Naive thymus-derived CD4-positive, alpha-beta T cell (primary cell): ENCODE results near the gene EVL. TPM values are rescaled to one million over a fixed set of nuclear protein-coding genes. Genes with fewer than 3 reads are reported as not detected.
A peak's percentile ranks its signal among the peaks of the same experiment; 100 is the strongest.

Experiments
- ATAC-seq: fragments of 150-1000 bp; cut with Tn5 transposase; 2 replicates; pipeline ENCODE4 v1.10.0; 2021; ENCODE audit warnings: mild to moderate bottlenecking, moderate library complexity
- CTCF ChIA-PET: fragments of 350-600 bp; sonication (Branson Sonifier 250); formaldehyde crosslinking; loops from one replicate; lab custom pipeline; 2021; ENCODE audit warnings: antibody characterized with exemption; lab: Charles Lee
- POLR2A ChIA-PET: fragments of 350-600 bp; sonication (Branson Sonifier 250); formaldehyde crosslinking; loops from one replicate; lab custom pipeline; 2021; ENCODE audit warnings: antibody characterized with exemption, inconsistent platforms; lab: Charles Lee
- DNase-seq, 9 donors: peaks; one replicate each; pipeline versions ENCODE4 v3.0.0 to v3.0.0-alpha.2; 2020 to 2022; ENCODE audit warnings: mixed read lengths in 1 of 9
- H3K27ac ChIP-seq: one replicate; pipeline ENCODE4 v1.7.0; 2013; ENCODE audit warnings: mild to moderate bottlenecking, low read depth, low read length, moderate library complexity
- H3K27me3 ChIP-seq, 2 donors: one replicate each; pipeline ENCODE4 v1.7.0; 2013; ENCODE audit warnings: low read length in 2 of 2, mild to moderate bottlenecking in 2 of 2, moderate library complexity in 2 of 2; ENCODE audit not compliant: control insufficient read depth in 2 of 2, insufficient read depth in 2 of 2
- H3K36me3 ChIP-seq, 3 experiments: 1 replicate in 2 of 3; 2 replicates in 1 of 3; pipeline ENCODE4 v1.7.0; 2013; ENCODE audit warnings: low read length in 3 of 3, mild to moderate bottlenecking in 3 of 3, moderate library complexity in 1 of 3; ENCODE audit not compliant: insufficient read depth in 3 of 3, control insufficient read depth in 2 of 3
- H3K4me1 ChIP-seq, 2 donors: one replicate each; pipeline ENCODE4 v1.7.0; 2013; ENCODE audit warnings: low read length in 2 of 2, mild to moderate bottlenecking in 2 of 2, moderate library complexity in 1 of 2; ENCODE audit not compliant: control insufficient read depth in 2 of 2, insufficient read depth in 2 of 2
- H3K4me3 ChIP-seq: 2 replicates; pipeline ENCODE4 v1.7.0; 2013; ENCODE audit warnings: mild to moderate bottlenecking, low read length
- H3K9me3 ChIP-seq, 3 experiments: 1 replicate in 2 of 3; 2 replicates in 1 of 3; pipeline ENCODE4 v1.7.0; 2013; ENCODE audit warnings: low read length in 3 of 3; ENCODE audit not compliant: control insufficient read depth in 2 of 3
- H3K27ac Mint-ChIP-seq, 9 donors: one replicate each; pipeline ENCODE4 v1.8.0; 2020 to 2022; ENCODE audit warnings: mixed read lengths in 9 of 9, mild to moderate bottlenecking in 8 of 9, moderate library complexity in 5 of 9, inconsistent platforms in 2 of 9
- H3K27me3 Mint-ChIP-seq, 5 donors: one replicate each; pipeline ENCODE4 v1.8.0; 2021 to 2022; ENCODE audit warnings: mixed read lengths in 5 of 5, mild to moderate bottlenecking in 1 of 5
- H3K36me3 Mint-ChIP-seq, 5 donors: one replicate each; pipeline ENCODE4 v1.8.0; 2020 to 2022; ENCODE audit warnings: mixed read lengths in 5 of 5, mild to moderate bottlenecking in 3 of 5, inconsistent platforms in 1 of 5
- H3K4me1 Mint-ChIP-seq, 7 donors: one replicate each; pipeline ENCODE4 v1.8.0; 2020 to 2022; ENCODE audit warnings: mixed read lengths in 7 of 7, mild to moderate bottlenecking in 3 of 7, inconsistent platforms in 1 of 7
- H3K4me3 Mint-ChIP-seq, 10 donors: one replicate each; pipeline ENCODE4 v1.8.0; 2020 to 2022; ENCODE audit warnings: mild to moderate bottlenecking in 10 of 10, mixed read lengths in 10 of 10, moderate library complexity in 6 of 10, inconsistent platforms in 2 of 10
- H3K9me3 Mint-ChIP-seq, 11 donors: one replicate each; pipeline ENCODE4 v1.8.0; 2020 to 2022; ENCODE audit warnings: mixed read lengths in 11 of 11, mild to moderate bottlenecking in 4 of 11, inconsistent platforms in 1 of 11, moderate library complexity in 1 of 11
- intact Hi-C, 2 donors: fragments of 100-400 bp; cut with micrococcal nuclease; formaldehyde crosslinking; loops; one replicate each; pipeline ENCODE4 v1.15.1; 2023
- polyA plus RNA-seq, 2 donors: library from polyadenylated mRNA; unstranded; fragments of 300-500 nt; fragmentation: Illumina TruSeq; gene quantifications; one replicate each; pipeline ENCODE4 v1.2.3, GENCODE V29; 2021
- total RNA-seq, 6 experiments: library from RNA in 5 of 6; stranded (reverse) in 5 of 6; gene quantifications; 1 replicate in 5 of 6; 2 replicates in 1 of 6; pipeline ENCODE4 v1.2.3 and lab custom pipeline; 2021 to 2026

EVL gene
- total and polyA plus RNA-seq, 7 experiments from 2014 or later, result 163 to 1,469 (median 936) TPM

GRCh38 chr14:100047600-100047999, 17.6 kb upstream of the EVL start:
- ATAC-seq, result no peak
- Mint-ChIP-seq H3K36me3 (peaks cover 0 to 17% (median 0%) of the 10 kb centered on the region in 5 donors), H3K4me1 (peaks cover 0 to 41% (median 6%) of the 10 kb centered on the region in 7 donors), H3K9me3 (no peaks in the 10 kb centered on the region), H3K27ac (no peak overlapping the region), H3K27me3 (no peaks in the 10 kb centered on the region), H3K4me3 (no peak overlapping the region)
- Histone ChIP-seq H3K4me3 (no peak overlapping the region), H3K9me3 (no peaks in the 10 kb centered on the region), H3K27me3 (no peaks in the 10 kb centered on the region), H3K4me1 (no peaks in the 10 kb centered on the region), H3K27ac (no peak overlapping the region), H3K36me3 (no peaks in the 10 kb centered on the region)
- intact Hi-C loops, result no loop called here
- POLR2A ChIA-PET, result interaction anchor here (0.6 to 44.4 kb wide), 2 partner anchors 46 to 57 kb away, joined by 3 to 2344 read pairs; partner anchors contain the start of gene EVL
- DNase-seq, result no peak
- CTCF ChIA-PET, result interaction anchor here (0.7 kb wide), 1 partner anchor 84 kb away, joined by 3 read pairs; no protein-coding TSS in a partner anchor

GRCh38 chr14:100048786-100049185, 16.4 kb upstream of the EVL start:
- ChIA-PET POLR2A (interaction anchor here (0.6 to 44.4 kb wide), 3 partner anchors 9 to 278 kb away, joined by 3 to 2344 read pairs (median 3); partner anchors contain the start of gene EVL), CTCF (no interaction called here)
- H3K27me3 ChIP-seq, result no peaks in the 10 kb centered on the region
- no peaks in the 10 kb centered on the region for H3K9me3 ChIP-seq
- Mint-ChIP-seq H3K4me1 (peaks cover 0 to 43% (median 6%) of the 10 kb centered on the region in 7 donors), H3K9me3 (no peaks in the 10 kb centered on the region), H3K36me3 (peaks cover 0 to 19% (median 0%) of the 10 kb centered on the region in 5 donors), H3K27me3 (no peaks in the 10 kb centered on the region), H3K4me3 (peak overlapping the region in 2 of 10 donors; percentile 21 to 46), H3K27ac (peak overlapping the region in 6 of 9 donors; percentile 6 to 79 (median 26))
- intact Hi-C loops, result no loop called here
- ATAC-seq (peak; percentile 56), DNase-seq (peak in 3 of 9 donors; percentile 17 to 45 (median 26))
- H3K27ac ChIP-seq, result no peak overlapping the region
- H3K4me1 ChIP-seq, result no peaks in the 10 kb centered on the region
- no peak overlapping the region for H3K4me3 ChIP-seq
- no peaks in the 10 kb centered on the region for H3K36me3 ChIP-seq

GRCh38 chr14:100049220-100049619, 16.0 kb upstream of the EVL start:
- Mint-ChIP-seq H3K27me3 (no peaks in the 10 kb centered on the region), H3K4me1 (peaks cover 0 to 44% (median 6%) of the 10 kb centered on the region in 7 donors), H3K4me3 (peak overlapping the region in 1 of 10 donors; percentile 46), H3K36me3 (peaks cover 0 to 19% (median 0%) of the 10 kb centered on the region in 5 donors), H3K9me3 (no peaks in the 10 kb centered on the region), H3K27ac (peak overlapping the region in 3 of 9 donors; percentile 8 to 39 (median 22))
- ChIA-PET CTCF (no interaction called here), POLR2A (interaction anchor here (0.6 to 44.4 kb wide), 3 partner anchors 9 to 278 kb away, joined by 3 to 2344 read pairs (median 3); partner anchors contain the start of gene EVL)
- no peaks in the 10 kb centered on the region for H3K36me3 ChIP-seq
- no peaks in the 10 kb centered on the region for H3K9me3 ChIP-seq
- H3K27ac ChIP-seq, result no peak overlapping the region
- DNase-seq, result no peak
- H3K4me3 ChIP-seq, result no peak overlapping the region
- no peak for ATAC-seq
- no peaks in the 10 kb centered on the region for H3K4me1 ChIP-seq
- H3K27me3 ChIP-seq, result no peaks in the 10 kb centered on the region
- intact Hi-C loops, result no loop called here

GRCh38 chr14:100051103-100051502, 14.1 kb upstream of the EVL start:
- Histone ChIP-seq H3K36me3 (no peaks in the 10 kb centered on the region), H3K27ac (no peak overlapping the region), H3K9me3 (no peaks in the 10 kb centered on the region), H3K27me3 (no peaks in the 10 kb centered on the region), H3K4me1 (no peaks in the 10 kb centered on the region), H3K4me3 (no peak overlapping the region)
- peaks cover 0 to 14% (median 0%) of the 10 kb centered on the region in 5 donors for H3K36me3 Mint-ChIP-seq
- H3K4me3 Mint-ChIP-seq, result no peak overlapping the region
- no peaks in the 10 kb centered on the region for H3K9me3 Mint-ChIP-seq
- ChIA-PET CTCF (interaction anchor here (1.2 kb wide), 1 partner anchor 58 kb away, joined by 4 read pairs; no protein-coding TSS in a partner anchor), POLR2A (interaction anchor here (0.8 to 44.4 kb wide), 3 partner anchors 10 to 68 kb away, joined by 3 to 2344 read pairs (median 3); partner anchors contain the start of gene EVL)
- intact Hi-C loops, result no loop called here
- H3K27me3 Mint-ChIP-seq, result no peaks in the 10 kb centered on the region
- peak overlapping the region in 1 of 9 donors; percentile 78 for H3K27ac Mint-ChIP-seq
- ATAC-seq (no peak), DNase-seq (no peak)
- peaks cover 0 to 55% (median 10%) of the 10 kb centered on the region in 7 donors for H3K4me1 Mint-ChIP-seq

GRCh38 chr14:100051543-100051942, 13.7 kb upstream of the EVL start:
- H3K9me3 ChIP-seq, result no peaks in the 10 kb centered on the region
- no peak for ATAC-seq
- ChIA-PET POLR2A (interaction anchor here (1.3 to 44.4 kb wide), 2 partner anchors 10 to 42 kb away, joined by 3 to 2344 read pairs; partner anchors contain the start of gene EVL), CTCF (interaction anchor here (1.2 kb wide), 1 partner anchor 57 kb away, joined by 4 read pairs; no protein-coding TSS in a partner anchor)
- intact Hi-C loops, result no loop called here
- Mint-ChIP-seq H3K27me3 (no peaks in the 10 kb centered on the region), H3K36me3 (peaks cover 0 to 14% (median 0%) of the 10 kb centered on the region in 5 donors), H3K4me1 (peaks cover 4 to 59% (median 13%) of the 10 kb centered on the region in 7 donors), H3K9me3 (no peaks in the 10 kb centered on the region), H3K27ac (no peak overlapping the region), H3K4me3 (no peak overlapping the region)
- H3K27ac ChIP-seq, result no peak overlapping the region
- no peak for DNase-seq
- H3K4me3 ChIP-seq, result no peak overlapping the region
- H3K36me3 ChIP-seq, result no peaks in the 10 kb centered on the region
- no peaks in the 10 kb centered on the region for H3K4me1 ChIP-seq
- H3K27me3 ChIP-seq, result no peaks in the 10 kb centered on the region

GRCh38 chr14:100052819-100053218, 12.4 kb upstream of the EVL start:
- Histone ChIP-seq H3K4me1 (peaks cover 9% of the 10 kb centered on the region in 2 donors), H3K4me3 (no peak overlapping the region), H3K27me3 (no peaks in the 10 kb centered on the region), H3K36me3 (no peaks in the 10 kb centered on the region), H3K27ac (no peak overlapping the region), H3K9me3 (no peaks in the 10 kb centered on the region)
- H3K9me3 Mint-ChIP-seq, result no peaks in the 10 kb centered on the region
- peaks cover 11 to 62% (median 26%) of the 10 kb centered on the region in 7 donors for H3K4me1 Mint-ChIP-seq
- ChIA-PET CTCF (no interaction called here), POLR2A (interaction anchor here (1.3 to 44.4 kb wide), 2 partner anchors 41 to 140 kb away, joined by 3 to 2344 read pairs; partner anchors contain the start of gene EVL)
- ATAC-seq (no peak), DNase-seq (no peak)
- no peak overlapping the region for H3K4me3 Mint-ChIP-seq
- no peak overlapping the region for H3K27ac Mint-ChIP-seq
- H3K27me3 Mint-ChIP-seq, result no peaks in the 10 kb centered on the region
- H3K36me3 Mint-ChIP-seq, result peaks cover 0 to 17% (median 0%) of the 10 kb centered on the region in 5 donors
- intact Hi-C loops, result no loop called here
